ENCODE data around the gene PNKP.
"Not testable (repeated sequence)": the region's sequence is repeated elsewhere in the genome, so short reads cannot be mapped to it uniquely, and the experiment has no call there.

Gene PNKP

DNA sequence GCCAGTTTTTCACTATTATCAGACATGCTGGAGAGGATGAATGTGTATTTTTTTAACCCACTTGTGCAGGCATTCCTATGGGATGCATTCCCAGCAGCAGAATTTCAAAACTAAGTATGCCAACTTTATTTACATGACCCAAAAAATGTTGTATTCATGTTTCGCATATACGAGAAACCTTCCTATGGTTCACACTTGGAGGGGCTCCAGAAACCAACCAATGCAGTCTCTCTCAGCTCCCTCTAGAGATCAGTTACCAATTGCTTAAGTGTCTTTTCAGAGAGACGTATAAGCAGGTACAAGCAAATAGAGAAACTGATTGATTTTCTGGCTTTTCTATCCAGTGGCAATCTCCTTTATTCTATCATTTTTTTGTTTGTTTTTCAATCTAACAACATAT, 22.0 kb downstream of the PNKP start:
- DNase-seq (ENCODE audit: low spot score), result no peak

DNA sequence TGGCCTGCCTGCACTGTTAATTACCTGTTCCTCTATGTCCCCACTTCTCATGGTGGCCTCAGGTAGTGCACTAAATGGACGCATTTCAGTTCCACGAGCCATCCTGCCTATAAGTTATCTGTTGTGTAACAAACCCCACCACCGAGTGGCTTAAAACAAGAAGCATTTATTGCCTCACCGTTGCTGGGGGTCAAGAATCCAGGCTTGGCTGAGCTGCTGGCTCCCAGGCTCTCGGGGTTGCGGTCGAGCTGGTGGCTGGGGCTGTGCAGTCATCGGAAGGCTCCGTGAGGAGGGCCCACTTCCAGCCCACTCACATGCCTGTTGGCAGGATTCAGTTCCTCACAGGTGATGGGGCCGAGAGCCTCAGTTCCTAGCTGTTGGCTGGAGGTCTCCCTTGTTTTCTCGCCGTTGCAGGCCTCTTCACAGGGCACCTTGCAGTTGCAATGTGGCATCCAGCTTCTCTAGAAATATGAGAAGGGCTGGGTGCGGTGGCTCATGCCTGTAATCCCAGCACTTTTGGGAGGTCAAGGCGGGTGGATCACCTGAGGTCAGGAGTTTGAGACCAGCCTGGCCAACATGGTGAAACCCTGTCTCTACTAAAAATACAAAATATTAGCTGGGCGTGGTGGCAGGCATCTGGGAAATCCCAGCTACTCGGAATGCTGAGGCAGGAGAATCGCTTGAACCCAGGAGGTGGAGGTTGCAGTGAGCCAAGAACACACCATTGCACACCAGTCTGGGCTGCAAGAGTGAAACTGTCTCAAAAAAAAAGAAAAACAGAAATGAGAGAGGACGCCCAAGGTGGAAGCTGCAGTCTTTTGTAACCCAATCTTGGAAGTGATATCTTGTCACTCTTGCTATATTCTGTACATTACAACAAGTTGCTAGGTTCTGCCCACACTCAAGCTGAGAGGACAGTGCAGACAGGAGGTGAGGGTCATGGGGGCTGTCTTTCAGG, 23.0 kb downstream of the PNKP start:
- DNase-seq (ENCODE audit: low spot score), result no peak

DNA sequence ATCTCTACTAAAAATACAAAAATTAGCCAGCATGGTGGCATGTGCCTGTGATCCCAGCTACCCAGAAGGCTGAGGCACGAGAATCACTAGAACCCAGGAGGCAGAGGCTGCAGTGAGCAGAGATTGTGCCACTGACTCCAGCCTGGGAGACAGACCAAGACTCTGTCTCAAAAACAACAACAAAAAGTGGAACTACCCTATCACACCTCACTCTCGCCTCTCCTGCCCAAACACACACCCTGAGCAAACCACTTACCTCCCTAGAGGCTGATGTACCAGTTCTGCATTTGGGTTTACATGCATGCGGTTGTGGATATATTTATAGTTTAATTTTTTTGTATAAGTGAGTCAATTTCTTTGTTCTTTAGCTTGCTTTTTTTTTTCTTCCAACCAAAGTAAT, 24.1 kb downstream of the PNKP start:
- DNase-seq (ENCODE audit: low spot score), result no peak

DNA sequence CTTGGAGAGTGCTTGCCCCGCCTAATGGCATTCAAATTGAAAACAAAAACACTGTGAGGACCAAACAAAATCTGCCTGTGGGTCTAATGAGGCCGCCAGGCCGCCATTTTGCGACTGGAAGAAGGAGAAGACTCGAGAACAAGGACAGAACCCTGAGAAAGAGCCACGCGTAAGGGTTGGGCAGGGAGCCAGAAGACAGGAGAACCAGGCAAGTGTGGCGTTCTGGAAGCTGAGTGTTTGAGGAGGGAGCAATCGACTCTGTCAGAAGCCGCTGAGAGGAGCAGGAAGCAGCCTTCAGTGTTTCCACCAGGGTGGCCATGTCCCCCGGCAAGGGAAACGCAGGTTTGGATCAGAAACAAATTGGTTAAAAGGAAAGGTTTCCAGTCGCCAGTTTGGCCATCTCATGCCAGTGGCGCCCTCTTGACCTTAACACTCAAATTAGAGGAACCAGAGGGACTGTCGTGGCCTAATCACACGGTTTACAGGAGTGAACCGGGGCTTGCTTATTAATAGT, 26.6 kb downstream of the PNKP start:
- DNase-seq (ENCODE audit: low spot score), result no peak

DNA sequence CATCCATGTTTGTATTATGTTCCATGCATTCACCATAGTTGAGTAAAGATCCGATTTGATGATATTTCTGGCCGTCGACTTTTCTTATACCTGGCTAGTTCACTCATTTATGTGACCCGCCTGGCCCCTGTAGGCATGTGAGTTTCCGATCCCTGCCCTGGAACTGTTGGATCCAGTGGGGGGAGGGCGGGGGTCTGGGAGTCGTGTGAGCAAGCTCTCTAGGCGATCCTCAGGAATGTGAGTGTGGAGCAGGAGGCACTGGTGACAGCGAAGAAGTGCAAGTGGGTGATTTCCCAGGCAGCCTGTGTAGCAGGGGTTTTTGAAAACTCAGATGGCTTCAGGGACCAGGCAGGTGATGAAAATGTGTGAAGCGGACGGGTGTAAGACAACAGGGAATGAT, 27.1 kb downstream of the PNKP start:
- no peak for DNase-seq (ENCODE audit: low spot score)

DNA sequence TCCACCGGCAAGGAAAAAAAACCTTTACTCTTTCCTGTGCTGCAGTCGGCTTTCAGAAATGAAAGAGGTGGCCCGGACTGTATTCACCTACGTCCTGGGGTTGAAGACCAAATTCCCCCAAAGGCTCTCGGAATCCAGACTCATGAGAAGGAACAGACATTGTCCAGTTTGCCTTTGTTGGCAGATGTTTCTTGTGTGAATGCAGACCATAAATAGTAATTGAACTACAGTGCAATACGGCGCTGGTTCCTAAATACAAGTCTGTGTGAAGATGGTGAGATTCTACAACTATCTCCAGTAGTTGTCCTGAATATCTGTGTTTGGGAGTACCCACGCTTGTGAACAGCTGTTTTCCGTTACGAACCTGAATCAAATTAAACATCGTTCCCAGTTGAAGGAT, 27.7 kb downstream of the PNKP start:
- DNase-seq (ENCODE audit: low spot score), result no peak

DNA sequence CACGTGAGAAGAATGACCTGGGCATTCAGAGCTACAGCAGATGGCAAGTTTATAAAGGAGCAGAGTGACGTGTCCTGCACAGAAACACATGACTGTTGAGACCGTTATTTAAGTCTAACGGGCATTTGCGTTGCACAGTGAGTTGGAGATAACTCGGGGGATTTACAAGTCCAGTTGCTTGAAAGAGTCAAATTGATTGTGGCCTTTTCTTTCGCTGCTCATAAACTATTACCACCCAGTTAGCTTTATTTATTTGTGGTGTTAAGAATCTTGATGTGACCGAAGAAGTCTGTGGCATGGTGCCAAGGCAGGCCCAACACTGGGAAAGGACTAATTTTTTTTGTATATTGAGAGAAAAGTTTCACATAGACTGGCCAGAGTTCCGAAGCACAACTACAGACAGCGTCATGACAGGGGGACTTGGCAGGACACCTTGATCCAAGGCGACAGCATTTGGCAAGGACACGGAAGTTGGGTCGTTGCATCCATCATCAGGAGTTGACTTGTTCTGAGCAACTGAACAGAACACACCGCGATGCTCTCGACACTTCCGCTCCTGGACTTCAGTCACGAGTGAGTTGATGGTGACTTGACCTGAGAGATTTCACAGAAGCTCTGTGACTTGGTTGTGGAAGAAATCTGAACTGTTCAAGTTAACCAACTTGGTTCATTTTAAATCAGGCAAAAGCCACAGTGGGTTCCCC, 28.3 kb downstream of the PNKP start:
- DNase-seq (ENCODE audit: low spot score), result no peak

DNA sequence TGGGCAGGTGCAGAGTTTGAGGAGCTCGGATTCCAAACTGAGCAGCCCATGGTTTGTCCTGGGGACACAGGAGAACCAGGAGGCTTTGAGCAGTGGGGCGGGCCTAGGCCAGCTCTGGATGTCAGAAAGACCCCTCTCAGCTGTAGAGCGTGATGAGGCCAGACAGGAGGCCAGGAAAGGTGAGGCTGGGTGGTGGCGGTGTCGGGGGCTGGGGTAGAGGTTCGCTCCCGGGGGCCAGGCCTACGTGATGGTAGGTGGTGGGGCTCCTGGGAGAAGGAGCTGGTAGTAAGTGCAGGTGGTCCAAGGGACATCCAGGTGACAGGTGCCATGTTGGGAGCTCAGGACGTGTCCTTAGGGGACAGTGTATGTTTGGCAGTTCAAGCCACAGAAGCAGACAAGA, 30.0 kb downstream of the PNKP start:
- no peak for DNase-seq (ENCODE audit: low spot score)

DNA sequence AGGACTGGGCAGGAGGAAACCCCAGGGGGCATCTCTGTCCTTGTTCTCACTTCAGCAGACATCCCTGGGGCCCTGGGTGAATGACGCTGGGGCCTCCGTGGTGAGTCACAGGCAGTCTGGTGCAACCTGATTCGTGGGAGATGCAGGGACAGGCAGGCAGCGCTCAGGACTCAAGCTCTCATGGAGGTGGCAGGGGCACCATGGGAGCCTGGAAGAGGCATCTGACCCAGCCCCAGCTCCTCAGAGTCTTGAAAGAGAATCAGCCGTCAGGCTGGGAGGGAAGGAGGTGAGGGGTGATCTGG, 30.4 kb downstream of the PNKP start:
- no peak for DNase-seq (ENCODE audit: low spot score)

DNA sequence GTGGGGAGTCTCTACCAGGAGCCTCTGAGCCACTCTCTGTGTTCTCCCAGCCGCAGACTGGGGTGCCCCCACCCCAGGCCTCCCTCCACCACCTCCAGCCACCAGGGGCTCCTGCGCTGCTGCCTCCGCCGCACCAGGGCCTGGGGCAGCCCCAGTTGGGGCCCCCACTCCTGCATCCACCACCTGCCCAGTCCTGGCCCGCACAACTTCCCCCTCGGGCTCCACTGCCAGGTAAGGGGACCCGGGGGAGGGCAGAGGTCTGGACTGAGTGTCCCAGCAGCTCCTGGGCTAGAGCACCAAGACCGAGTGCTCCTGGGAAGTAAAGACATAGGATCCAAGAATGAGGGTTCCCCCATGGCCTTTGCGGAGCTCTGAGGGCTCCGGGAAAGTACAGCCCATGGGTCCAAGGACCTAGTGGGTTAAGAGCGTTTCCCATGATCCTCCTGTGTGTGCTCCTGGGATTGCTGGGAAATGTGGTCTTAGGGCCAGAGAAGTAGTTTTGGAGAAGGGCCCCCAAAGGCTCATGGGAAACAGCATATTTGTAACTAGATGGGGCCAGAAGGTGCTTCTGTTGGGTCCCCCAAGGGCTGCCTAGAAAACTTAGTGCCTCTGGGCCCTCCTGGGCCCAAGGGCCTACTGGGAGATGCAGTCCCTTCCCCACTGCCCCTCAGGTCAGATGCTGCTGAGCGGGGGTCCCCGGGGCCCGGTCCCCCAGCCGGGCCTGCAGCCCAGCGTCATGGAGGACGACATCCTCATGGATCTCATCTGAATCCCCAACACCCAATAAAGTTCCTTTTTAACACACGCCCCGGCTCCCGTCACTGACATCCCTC, 31.0 kb downstream of the PNKP start:
- DNase-seq (ENCODE audit: low spot score), result no peak

DNA sequence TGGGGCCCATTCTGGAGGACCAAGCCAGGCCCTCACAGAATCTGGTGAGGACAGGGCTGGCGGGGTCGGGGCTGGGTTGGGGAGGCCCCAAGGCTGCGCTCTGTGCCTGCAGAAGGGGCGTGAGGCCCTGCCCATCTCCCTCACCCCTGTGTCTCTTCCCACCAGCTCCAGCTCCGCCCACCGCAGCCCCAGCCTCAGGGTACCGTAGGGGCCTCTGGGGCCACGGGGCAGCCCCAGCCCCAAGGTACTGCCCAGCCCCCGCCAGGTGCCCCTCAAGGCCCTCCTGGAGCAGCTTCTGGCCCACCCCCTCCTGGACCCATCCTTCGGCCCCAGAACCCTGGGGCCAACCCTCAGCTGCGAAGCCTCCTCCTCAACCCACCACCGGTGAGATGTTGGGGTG, 31.8 kb downstream of the PNKP start:
- DNase-seq (ENCODE audit: low spot score), result no peak

DNA sequence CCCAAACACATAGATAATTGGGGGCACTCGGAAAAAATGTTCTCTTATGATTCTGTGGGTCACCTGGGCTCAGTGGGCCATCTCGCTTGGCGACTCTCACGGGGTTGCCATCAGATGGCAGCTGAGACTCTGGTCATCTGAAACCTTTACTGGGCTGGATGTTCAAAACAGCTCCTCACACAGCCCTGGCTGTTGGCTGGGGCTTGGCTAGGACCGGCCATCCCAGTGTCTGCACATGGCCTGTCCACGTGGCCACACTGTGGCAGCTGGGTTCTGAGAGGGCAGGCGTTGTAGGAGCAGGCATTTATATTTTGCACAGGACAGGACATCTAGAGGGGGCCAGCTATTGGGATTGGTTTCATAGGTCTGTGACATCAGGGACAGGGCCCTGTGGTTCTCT, 33.8 kb downstream of the PNKP start:
- DNase-seq (ENCODE audit: low spot score), result no peak

DNA sequence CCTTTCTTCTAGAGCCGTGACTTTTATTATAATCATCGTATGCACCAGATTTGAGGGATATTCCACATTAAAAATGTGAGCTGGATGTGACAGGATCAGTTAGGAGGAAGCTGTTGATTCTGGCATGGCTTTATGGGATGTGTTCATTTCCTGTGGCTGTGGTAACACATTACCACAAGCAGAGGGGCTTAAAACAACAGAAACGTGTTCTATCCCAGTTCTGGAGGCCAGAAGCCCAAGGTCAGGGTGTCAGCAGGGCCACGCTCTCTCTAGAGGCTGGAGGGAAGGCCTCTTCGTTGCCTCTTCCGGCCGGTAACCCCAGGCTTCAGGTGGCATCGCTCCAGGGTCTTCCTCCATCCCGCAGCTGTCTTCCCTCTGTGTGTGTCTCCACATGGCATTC, 34.8 kb downstream of the PNKP start:
- no peak for DNase-seq (ENCODE audit: low spot score)

DNA sequence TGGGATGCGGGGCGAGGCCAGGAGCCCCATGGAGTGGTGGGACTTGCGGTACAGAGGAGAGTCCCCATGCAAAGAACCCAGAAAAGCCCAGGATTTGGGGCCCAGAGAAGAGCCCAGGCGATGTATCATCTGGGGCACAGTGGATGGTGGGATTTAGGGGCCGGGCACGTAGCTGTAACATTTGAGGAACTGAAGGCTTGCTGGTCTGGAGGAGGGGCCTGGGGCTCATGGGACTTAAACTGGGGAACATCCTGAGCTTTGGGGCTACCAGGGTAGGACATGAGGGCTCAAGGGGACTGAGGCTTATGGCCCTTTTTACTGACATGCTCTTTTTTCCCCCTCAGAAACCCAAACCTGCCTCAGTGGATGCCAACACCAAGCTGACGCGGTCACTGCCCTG, 35.8 kb downstream of the PNKP start:
- DNase-seq (ENCODE audit: low spot score), result no peak

DNA sequence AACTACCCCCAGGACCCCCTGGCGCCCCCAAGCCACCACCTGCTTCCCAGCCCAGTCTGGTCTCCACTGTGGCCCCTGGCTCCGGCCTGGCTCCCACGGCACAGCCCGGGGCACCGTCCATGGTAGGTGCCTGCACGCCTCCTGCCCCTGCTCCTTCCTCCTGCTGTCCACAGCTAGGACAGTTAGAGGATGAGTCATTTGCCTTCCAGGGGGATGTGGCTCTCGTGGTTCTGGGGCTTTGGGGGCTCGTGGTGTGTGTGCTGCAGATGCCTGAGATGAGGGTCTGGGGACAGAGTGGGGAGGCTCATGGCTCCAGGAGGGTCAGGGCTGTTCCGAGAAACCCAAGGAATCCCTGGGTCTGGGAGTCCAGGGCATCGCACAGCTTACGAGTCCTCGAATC, 36.6 kb downstream of the PNKP start:
- DNase-seq (ENCODE audit: low spot score), result no peak

DNA sequence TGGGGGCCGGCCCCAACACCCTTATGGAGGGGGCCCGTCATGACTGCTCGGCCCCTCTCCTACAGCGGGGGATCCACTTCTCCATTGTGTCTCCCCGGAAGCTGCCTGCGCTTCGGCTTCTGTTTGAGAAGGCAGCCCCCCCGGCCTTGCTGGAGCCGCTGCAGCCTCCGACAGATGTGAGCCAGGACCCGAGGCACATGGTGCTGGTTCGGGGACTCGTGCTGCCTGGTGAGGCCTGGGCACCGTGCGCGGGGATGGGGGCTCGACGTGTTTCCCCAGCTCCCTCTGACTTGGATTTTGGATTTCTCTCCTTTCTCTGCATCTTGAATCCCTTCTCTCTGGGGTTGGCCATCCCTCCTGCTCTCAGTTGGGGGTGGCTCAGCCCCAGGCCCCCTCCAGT, 37.7 kb downstream of the PNKP start:
- DNase-seq (ENCODE audit: low spot score), result no peak

DNA sequence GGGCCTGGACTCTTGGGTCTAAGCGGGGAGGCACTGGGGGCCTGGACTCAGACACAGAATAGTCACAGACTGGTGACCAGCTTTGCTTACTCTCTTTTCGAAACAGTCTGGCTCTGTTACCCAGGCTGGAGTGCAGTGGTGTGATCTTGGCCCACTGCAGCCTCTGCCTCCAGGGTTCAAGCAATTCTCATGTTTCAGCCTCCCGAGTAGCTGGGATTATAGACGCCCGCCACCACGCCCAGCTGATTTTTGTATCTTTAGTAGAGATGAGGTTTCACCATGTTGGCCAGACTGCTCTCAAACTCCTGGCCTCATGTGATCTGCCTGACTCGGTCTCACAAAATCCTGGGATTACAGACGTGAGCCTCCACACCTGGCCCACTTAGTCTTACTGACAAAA, 38.2 kb downstream of the PNKP start:
- DNase-seq (ENCODE audit: low spot score), result no peak

DNA sequence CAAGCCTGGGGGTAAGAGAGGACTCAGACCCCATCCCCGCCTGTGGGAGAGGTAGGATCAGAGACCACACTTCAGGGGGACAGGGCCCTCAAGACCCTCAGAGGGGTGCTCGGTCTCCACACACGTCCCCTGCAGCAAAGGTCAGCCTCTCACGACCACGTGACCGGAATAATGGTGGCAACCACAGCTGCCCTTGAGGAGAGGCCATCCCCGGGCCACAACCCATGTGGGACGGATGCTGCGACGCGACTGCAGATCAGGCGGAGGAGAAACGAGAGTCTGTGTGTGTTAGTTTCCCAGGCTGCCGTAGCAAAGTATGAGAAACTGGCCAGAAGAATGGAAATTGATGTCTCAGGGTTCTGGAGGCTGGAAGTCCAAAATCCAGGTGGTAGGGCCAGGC, 40.3 kb downstream of the PNKP start:
- DNase-seq (ENCODE audit: low spot score), result no peak

DNA sequence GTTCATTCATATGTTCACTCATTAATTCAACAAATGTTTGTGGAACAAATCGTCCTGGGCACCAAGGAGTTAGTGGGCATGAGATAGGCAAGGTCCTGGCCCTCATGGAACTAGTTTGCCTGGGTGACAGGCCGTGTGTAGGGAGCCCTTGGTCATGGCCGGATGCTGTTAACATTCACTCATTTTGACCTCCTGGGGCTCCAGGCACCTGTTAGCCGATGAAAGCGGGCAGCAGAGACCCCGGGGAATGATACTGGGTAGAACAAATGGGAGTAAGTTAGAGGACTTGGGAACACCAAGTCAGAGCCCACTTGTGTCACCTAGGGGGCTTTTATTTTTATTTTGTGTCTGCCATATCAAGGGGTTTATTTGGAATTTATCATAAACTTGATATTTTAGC, 42.7 kb downstream of the PNKP start:
- DNase-seq (ENCODE audit: low spot score), result no peak

DNA sequence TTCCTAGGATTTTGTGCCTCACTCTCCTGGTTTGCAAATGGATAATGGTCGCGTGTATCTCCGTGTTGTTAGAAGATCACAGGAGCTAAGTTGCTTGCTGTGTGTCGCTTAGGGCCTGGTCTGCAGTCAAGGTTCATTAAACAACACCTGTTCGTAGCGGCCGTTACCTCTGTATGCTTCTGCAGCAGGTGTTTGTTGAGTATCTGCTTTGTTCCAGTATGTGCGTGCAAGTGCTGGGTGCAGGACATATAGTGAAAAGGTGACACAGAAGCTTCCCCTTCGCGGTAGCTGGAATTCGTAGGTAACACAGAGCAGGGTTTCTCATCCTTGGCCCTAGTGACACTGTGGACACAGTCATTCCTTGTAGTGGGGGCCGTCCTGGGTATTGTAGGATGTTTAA, 43.9 kb downstream of the PNKP start:
- DNase-seq (ENCODE audit: low spot score), result no peak

DNA sequence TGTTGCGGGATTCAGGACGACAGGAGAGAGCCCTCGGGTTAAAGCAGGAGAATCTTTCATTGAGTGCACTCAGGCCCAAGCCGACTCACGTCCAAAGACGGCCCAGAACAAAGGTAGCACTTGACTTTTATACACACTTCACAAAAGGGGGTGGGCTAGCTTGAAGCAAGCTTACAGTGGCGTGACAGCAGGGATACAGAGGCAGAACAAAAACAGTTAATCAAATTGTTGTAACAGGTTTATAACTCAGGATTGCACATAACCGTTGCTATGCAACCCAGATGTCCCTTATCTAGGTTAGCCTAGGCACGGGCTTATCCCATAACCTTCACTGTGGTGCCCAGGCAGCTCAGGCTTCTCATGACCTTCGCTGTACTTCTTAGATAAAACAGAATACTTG, 47.3 kb downstream of the PNKP start:
- no peak for DNase-seq (ENCODE audit: low spot score)

DNA sequence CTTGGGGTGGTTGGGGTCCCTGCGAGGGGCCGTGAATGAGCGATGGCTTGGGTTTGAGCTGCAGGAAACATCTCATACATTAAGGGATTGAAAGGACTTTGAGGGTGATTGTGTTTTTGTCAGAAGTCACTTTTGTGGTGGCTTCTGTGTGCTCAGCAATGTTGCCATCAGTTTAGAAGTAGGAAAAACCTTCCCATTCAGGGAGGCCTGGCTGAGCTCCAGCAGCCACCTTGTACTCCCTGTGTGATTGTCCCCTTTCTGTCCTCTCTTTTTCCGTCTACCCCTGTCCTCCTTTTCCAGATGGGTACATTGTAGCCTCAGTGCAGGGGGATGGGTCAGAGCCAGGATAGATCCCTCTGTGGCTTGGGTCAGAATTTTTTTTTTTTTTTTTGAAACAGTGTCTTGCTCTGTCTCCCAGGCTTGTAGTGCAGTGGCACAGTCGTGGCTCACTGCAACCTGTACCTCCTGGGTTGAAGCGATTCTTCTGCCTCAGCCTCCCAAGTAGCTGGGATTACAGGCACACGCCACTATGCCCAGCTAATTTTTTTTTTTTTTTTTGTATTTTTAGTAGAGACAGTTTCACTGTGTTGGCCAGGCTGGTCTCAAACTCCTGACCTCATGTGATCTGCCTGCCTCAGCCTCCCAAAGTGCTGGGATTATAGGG, 47.8 kb downstream of the PNKP start:
- not testable (repeated sequence) for DNase-seq (ENCODE audit: low spot score)
